GM12878 (cell line): ENCODE data around the gene FOSL1. TPM values are rescaled to one million over a fixed set of nuclear protein-coding genes. Genes with fewer than 3 reads are reported as not detected.

Source experiments
- ATAC-seq: fragments of 200-7000 bp; cut with Tn5 transposase; 3 replicates; pipeline ENCODE4 v1.9.1; 2020; ENCODE audit warnings: mild to moderate bottlenecking, moderate library complexity
- BruUV-seq: library from RNA; stranded (reverse); fragments of 400-500 nt; replicated peaks from 2 replicates; lab custom pipeline; 2021; lab: Mats Ljungman, UMichigan
- CTCF ChIA-PET: fragments of 300-600 bp; sonication (Branson Sonifier 250); formaldehyde crosslinking; extraction: SDS; loops from one replicate; lab custom pipeline; 2021; ENCODE audit warnings: inconsistent platforms; lab: Yijun Ruan, JAX
- POLR2A ChIA-PET: fragments of 350-600 bp; formaldehyde crosslinking; extraction: SDS; loops from one replicate; lab custom pipeline; 2021; ENCODE audit warnings: inconsistent platforms; lab: Charles Lee
- RAD21 ChIA-PET: fragments of 300-600 bp; sonication (Branson Sonifier 250); formaldehyde crosslinking; loops from one replicate; lab custom pipeline; 2023; ENCODE audit warnings: antibody characterized with exemption; ENCODE audit not compliant: unreplicated experiment; lab: Charles Lee
- SMC1A ChIA-PET: fragments of 300-600 bp; sonication (Branson Sonifier 250); formaldehyde crosslinking; loops from one replicate; lab custom pipeline; 2023; ENCODE audit not compliant: unreplicated experiment, uncharacterized antibody; lab: Charles Lee
- DNase-seq: peaks from one replicate; pipeline ENCODE4 v3.0.0-alpha.2; 2011; ENCODE audit warnings: low read depth, low spot score
- FAIRE-seq: peaks from 3 replicates; lab custom pipeline; 2011; peaks lifted over from hg19 to GRCh38; lab: Jason Lieb, UNC
- H2AFZ ChIP-seq: 2 replicates; pipeline ENCODE4 v1.6.0; 2011; ENCODE audit warnings: low read depth, low read length, control low read depth; ENCODE audit not compliant: control insufficient read depth
- H3K27ac ChIP-seq: 2 replicates; pipeline ENCODE4 v1.5.1; 2011; ENCODE audit warnings: control low read depth; ENCODE audit not compliant: control insufficient read depth, insufficient read depth
- H3K27me3 ChIP-seq, 2 experiments: replicated peaks in 1 of 2; 2 replicates each; pipeline versions ENCODE4 v1.6.0 to v1.6.1; 2011; ENCODE audit warnings: low read length in 1 of 2; ENCODE audit not compliant: control insufficient read depth in 2 of 2, insufficient read depth in 2 of 2
- H3K36me3 ChIP-seq, 2 experiments: 2 replicates each; pipeline ENCODE4 v1.5.1; 2011; ENCODE audit warnings: low read length in 1 of 2; ENCODE audit not compliant: control insufficient read depth in 2 of 2, insufficient read depth in 2 of 2
- H3K4me1 ChIP-seq: 2 replicates; pipeline ENCODE4 v1.6.1; 2011; ENCODE audit warnings: mild to moderate bottlenecking, low read length, moderate library complexity, mixed read lengths; ENCODE audit not compliant: control insufficient read depth, insufficient read depth
- H3K4me2 ChIP-seq: 2 replicates; pipeline ENCODE4 v1.6.0; 2011; ENCODE audit warnings: control low read depth; ENCODE audit not compliant: control insufficient read depth, insufficient read depth
- H3K4me3 ChIP-seq: fragments of 200-600 bp; sonication (generic); 2 replicates; pipeline ENCODE4 v1.5.1; 2016
- H3K79me2 ChIP-seq: 2 replicates; pipeline ENCODE4 v1.6.0; 2011; ENCODE audit warnings: low read length; ENCODE audit not compliant: control insufficient read depth, insufficient read depth
- H3K9ac ChIP-seq: 2 replicates; pipeline ENCODE4 v1.8.0; 2011; ENCODE audit warnings: low read length, control low read depth, mixed read lengths; ENCODE audit not compliant: control insufficient read depth, insufficient read depth
- H3K9me3 ChIP-seq: replicated peaks from 3 replicates; pipeline ENCODE4 v1.5.1; 2011; ENCODE audit warnings: mild to moderate bottlenecking, low read length; ENCODE audit not compliant: control insufficient read depth, insufficient read depth
- H4K20me1 ChIP-seq: 2 replicates; pipeline ENCODE4 v1.6.0; 2011; ENCODE audit not compliant: control insufficient read depth, insufficient read depth
- ATF2 ChIP-seq: IDR thresholded peaks from 2 replicates; pipeline ENCODE4 v1.6.1; 2012; ENCODE audit warnings: low read length, inconsistent platforms
- HDAC6 ChIP-seq: fragments of 200-600 bp; sonication (generic); IDR thresholded peaks from one replicate; pipeline ENCODE4 v1.8.0; 2017; ENCODE audit warnings: antibody characterized with exemption; ENCODE audit not compliant: unreplicated experiment
- IRF4 ChIP-seq: IDR thresholded peaks from 2 replicates; pipeline ENCODE4 v1.6.1; 2011; ENCODE audit warnings: low read depth, low read length
- RUNX3 ChIP-seq: IDR thresholded peaks from 2 replicates; pipeline ENCODE4 v1.6.1; 2012; ENCODE audit warnings: low read length, inconsistent platforms
- SMAD1 ChIP-seq: fragments of 450-650 bp; IDR thresholded peaks from 2 replicates; pipeline ENCODE4 v1.6.1; 2018; ENCODE audit warnings: mild to moderate bottlenecking, low read depth; ENCODE audit not compliant: partially characterized antibody
- SREBF1 ChIP-seq: IDR thresholded peaks from 2 replicates; pipeline ENCODE4 v1.6.1; 2012; ENCODE audit warnings: mild to moderate bottlenecking, low read length
- SREBF2 ChIP-seq: IDR thresholded peaks from 2 replicates; pipeline ENCODE4 v1.6.1; 2012; ENCODE audit warnings: mild to moderate bottlenecking, low read length
- ZNF384 ChIP-seq: IDR thresholded peaks from 2 replicates; pipeline ENCODE4 v1.6.1; 2012; ENCODE audit warnings: low read depth, mild to moderate bottlenecking, low read length, improper control_type of control experiment, borderline replicate concordance
- WGBS: methylation state at CpG from one replicate; pipeline ENCODE4 v1.1.6; 2016; ENCODE audit warnings: low lambda C conversion rate; ENCODE audit not compliant: insufficient replicate concordance, insufficient coverage; ENCODE audit errors: missing lambda C conversion rate; 5-methylcytosine and 5-hydroxymethylcytosine counted together
- in situ Hi-C: fragments of 300-500 bp; cut with MboI; formaldehyde crosslinking; loops from 9 replicates; pipeline ENCODE4 v1.14.3; 2018; ENCODE audit warnings: mixed read lengths
- intact Hi-C: fragments of 100-400 bp; cut with micrococcal nuclease; formaldehyde crosslinking; loops from one replicate; pipeline ENCODE4 v1.14.2; 2022; ENCODE audit not compliant: unreplicated experiment
- polyA plus RNA-seq, 11 experiments: library from polyadenylated mRNA; depleted of rRNA in 4 of 11; unstranded in 6 of 11; stranded (reverse) in 5 of 11; fragments of >200 nt; fragmentation: Nextera tagmentation in 4 of 11; fragmentation: Illumina TruSeq in 1 of 11; extraction: Ambion mirVana in 4 of 11; extraction: Trizol in 1 of 11; gene quantifications; 1 replicate in 1 of 11; 2 replicates in 10 of 11; pipeline versions ENCODE4 v1.2.1 to v1.2.3, GENCODE V29; 2011 to 2016; ENCODE audit warnings: inconsistent platforms in 2 of 11, missing spikeins in 2 of 11, low read depth in 1 of 11
- total RNA-seq, 4 experiments: library from RNA; depleted of rRNA in 3 of 4; stranded (reverse); fragments of >200 nt in 3 of 4; fragmentation: Illumina TruSeq in 1 of 4; extraction: Trizol in 1 of 4; gene quantifications; 2 replicates each; pipeline versions ENCODE4 v1.2.1 to v1.2.3, GENCODE V29; 2013 to 2021

FOSL1 gene
- total and polyA plus RNA-seq, 10 of the 15 experiments (the other 5 are each of a cell fraction or from before 2014, with no cell fraction given) = 0.82 to 5.4 (median 2.1) TPM

- Histone ChIP-seq H3K79me2 (peaks cover 34% of the 10 kb centered on the region), H3K9ac (peak overlapping the region; percentile 68; the same call in 1 of the 2 replicates), H3K4me1 (peaks cover 22% of the 10 kb centered on the region), H3K36me3 (peaks cover 0 to 2% of the 10 kb centered on the region in 2 experiments; a peak in 3 of 4 replicates), H3K4me2 (peak overlapping the region; percentile 95; the same call in 1 of the 2 replicates), H3K4me3 (peak overlapping the region; percentile 81; the same call in 1 of the 2 replicates), H4K20me1 (no peaks in the 10 kb centered on the region), H2AFZ (no peak overlapping the region), H3K27me3 (no peaks in the 10 kb centered on the region), H3K9me3 (no peaks in the 10 kb centered on the region), H3K27ac (peak overlapping the region; percentile 18; the same call in 1 of the 2 replicates)
- no peak for ATAC-seq
- ChIA-PET SMC1A (interaction anchor here (1.2 kb wide), 1 partner anchor 31 kb away, joined by 3 read pairs; no protein-coding TSS in a partner anchor), RAD21 (interaction anchor here (1.8 kb wide), 1 partner anchor 30 kb away, joined by 5 read pairs; the partner anchor contains the start of gene CCDC85B), CTCF (interaction anchor here (0.7 to 1.4 kb wide), 3 partner anchors 31 to 216 kb away, joined by 3 to 10 read pairs (median 4); partner anchors contain the start of gene CCDC85B), POLR2A (interaction anchor here (0.6 to 1.5 kb wide), 4 partner anchors 23 to 62 kb away, joined by 3 to 5 read pairs (median 4); partner anchors contain the start of gene MUS81)
- 98% methylated on average over 9 of the region's 12 CpGs for WGBS
- no peak for TF ChIP-seq ZNF384
- no peak for TF ChIP-seq SREBF2
- no peak for TF ChIP-seq ATF2
- TF ChIP-seq HDAC6 = no peak
- TF ChIP-seq SREBF1 = no peak
- no peak for TF ChIP-seq RUNX3
- TF ChIP-seq SMAD1 = no peak
- TF ChIP-seq IRF4 = no peak
- FAIRE-seq = no peak
- no TSS peak for BruUV-seq
- in situ Hi-C loops = no loop called here
- intact Hi-C loops = no loop called here
- no peak for DNase-seq
Measured at GRCh38 chr11:65921033-65921555, 20.9 kb upstream of the FOSL1 start.
